WI38 (cell line): ENCODE data around the gene ZNF48.

Experiments
- H3K4me3 ChIP-seq: 2 replicates; pipeline ENCODE4 v1.5.1; 2011; ENCODE audit warnings: low read depth, mild to moderate bottlenecking, control low read depth, low read length
- CTCF ChIP-seq: IDR thresholded peaks from 2 replicates; pipeline ENCODE4 v1.5.1; 2012; ENCODE audit warnings: low read depth, mild to moderate bottlenecking, control low read depth, low read length

ZNF48 gene

GRCh38 chr16:30351586-30352419 is 43.4 kb upstream of the ZNF48 start:
- no peak for TF ChIP-seq CTCF
- H3K4me3 ChIP-seq: no peak overlapping the region

GRCh38 chr16:30352488-30353401 is 42.5 kb upstream of the ZNF48 start:
- no peak overlapping the region for H3K4me3 ChIP-seq
- TF ChIP-seq CTCF: no peak

- peak overlapping the region; percentile 98 for H3K4me3 ChIP-seq
Observed at GRCh38 chr16:30353438-30354129, 41.6 kb upstream of the ZNF48 start.

GRCh38 chr16:30354423-30355143 is 40.6 kb upstream of the ZNF48 start:
- H3K4me3 ChIP-seq: peak overlapping the region; percentile 98
- TF ChIP-seq CTCF: no peak

More at GRCh38 chr16:30353438-30354129, 41.6 kb upstream of the ZNF48 start:
- TF ChIP-seq CTCF: no peak

GRCh38 chr16:30355144-30355953 is 39.9 kb upstream of the ZNF48 start, which contains the start of gene CD2BP2:
Gene CD2BP2 (minus strand): TSS chr16:30355308. CDS start chr16:30354681, 627 bp downstream.
- no peak for TF ChIP-seq CTCF
- peak within 1 kb of the TSS; percentile 98 for H3K4me3 ChIP-seq

- peak overlapping the region; percentile 98 for H3K4me3 ChIP-seq
- TF ChIP-seq CTCF: no peak
Observed at GRCh38 chr16:30355954-30356308, 39.3 kb upstream of the ZNF48 start.
